Measurements from ENCODE around the gene MPRIP.
A peak's percentile ranks its signal among the peaks of the same experiment; 100 is the strongest.

The MPRIP gene

DNA sequence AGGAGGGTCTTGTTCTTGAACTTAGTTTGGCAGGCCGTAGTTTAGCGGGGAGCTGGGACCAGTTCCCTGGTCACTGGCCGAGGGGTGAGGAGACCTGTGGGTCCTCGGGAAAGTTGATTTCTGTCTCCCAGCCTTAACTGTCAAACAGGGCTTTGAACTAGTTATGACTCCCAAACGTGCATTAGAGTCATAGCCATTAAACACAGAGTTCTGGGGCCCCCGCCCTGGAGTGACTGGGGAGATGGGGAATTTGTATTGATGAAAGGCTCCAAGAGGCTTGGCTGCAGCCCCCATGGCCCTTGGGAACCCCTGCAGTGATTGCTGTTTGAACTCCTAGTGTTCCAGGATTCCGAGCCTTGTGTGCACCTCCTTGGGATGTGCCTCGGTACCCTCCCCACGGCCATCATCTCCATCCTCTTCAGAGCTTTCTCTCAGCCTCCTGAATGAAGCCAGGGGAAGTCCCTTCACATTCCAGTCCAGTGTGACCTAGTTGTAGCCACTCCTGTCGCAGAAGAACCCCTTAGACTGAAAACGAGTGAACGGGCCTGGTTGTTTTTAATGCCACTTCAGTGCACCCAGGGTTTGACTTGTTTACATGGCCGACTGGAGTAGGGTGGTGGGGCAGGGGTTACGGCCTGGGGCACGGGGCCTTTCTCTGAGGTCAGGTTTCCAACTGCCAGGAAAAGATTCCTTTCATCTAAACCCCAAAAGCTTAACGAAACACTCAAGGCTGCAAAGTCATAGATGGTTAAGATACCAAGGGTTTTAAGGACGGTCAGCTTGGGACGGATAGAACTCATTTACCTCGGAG, 1.4 kb downstream of the MPRIP start:
- no peak overlapping the region for H3K23ac ChIP-seq (ENCODE audit: low read length)
- H3K14ac ChIP-seq (ENCODE audit: low read length): peak overlapping the region; percentile 57
- H2AFZ ChIP-seq (ENCODE audit: insufficient read depth, low read length, poor library complexity): no peak overlapping the region
- peak in 1 of 2 donors; percentile 20 for DNase-seq
- H4K8ac ChIP-seq (ENCODE audit: low read depth, low read length): peak overlapping the region; percentile 45
- H3K4me3 ChIP-seq (ENCODE audit: low read depth, low read length): peak overlapping the region; percentile 85
- H3K9ac ChIP-seq (ENCODE audit: low read length): peak overlapping the region; percentile 96
- peak overlapping the region; percentile 85 for H2AK5ac ChIP-seq (ENCODE audit: low read length)
- H3K27me3 ChIP-seq (ENCODE audit: insufficient read depth, low read length): no peaks in the 10 kb centered on the region
- peak overlapping the region; percentile 40 for H4K12ac ChIP-seq (ENCODE audit: low read depth, low read length)
- peak overlapping the region; percentile 71 for H2BK120ac ChIP-seq (ENCODE audit: insufficient read depth, low read length, poor library complexity)
- H3K9me3 ChIP-seq (ENCODE audit: insufficient read depth, low read depth, low read length): no peaks in the 10 kb centered on the region
- peaks cover 20% of the 10 kb centered on the region for H3K79me1 ChIP-seq (ENCODE audit: low read length)
- peaks cover 23% of the 10 kb centered on the region for H3K79me2 ChIP-seq (ENCODE audit: control insufficient read depth, insufficient read depth, low read length, poor library complexity)
- H3K4me1 ChIP-seq (ENCODE audit: control insufficient read depth in 1 of 2, insufficient read depth in 2 of 2, low read length in 2 of 2): peaks cover 22 to 26% of the 10 kb centered on the region in 2 experiments
- H4K91ac ChIP-seq (ENCODE audit: low read depth, low read length): peak overlapping the region; percentile 16
- no CpG with 5 or more reads among the region's 19 CpGs for WGBS (ENCODE audit: extremely low coverage, insufficient coverage, insufficient read length)
- peak overlapping the region; percentile 85 for H3K18ac ChIP-seq (ENCODE audit: low read length)
- no peak overlapping the region for H2BK12ac ChIP-seq (ENCODE audit: low read length)
- peak overlapping the region; percentile 58 for H3K27ac ChIP-seq (ENCODE audit: low read depth, low read length)
- H2BK5ac ChIP-seq (ENCODE audit: low read depth, low read length, poor library complexity): peak overlapping the region; percentile 4
- peak overlapping the region; percentile 85 for H3K4me2 ChIP-seq (ENCODE audit: low read length)
- no peaks in the 10 kb centered on the region for H3K36me3 ChIP-seq (ENCODE audit: control insufficient read depth in 1 of 2, insufficient read depth in 2 of 2, low read length in 2 of 2)
- peak overlapping the region; percentile 96 for H3K4ac ChIP-seq (ENCODE audit: low read depth, low read length)

GRCh38 chr17:17044846-17045561, 2.7 kb downstream of the MPRIP start:
- no peak overlapping the region for H4K91ac ChIP-seq (ENCODE audit: low read depth, low read length)
- WGBS (ENCODE audit: extremely low coverage, insufficient coverage, insufficient read length): no CpG with 5 or more reads among the region's 6 CpGs

GRCh38 chr17:17048106-17048505, 5.8 kb downstream of the MPRIP start:
- no peak overlapping the region for H3K14ac ChIP-seq (ENCODE audit: low read length)
- peaks cover 1% of the 10 kb centered on the region for H3K9me3 ChIP-seq (ENCODE audit: insufficient read depth, low read depth, low read length)
- H3K4me1 ChIP-seq (ENCODE audit: control insufficient read depth in 1 of 2, insufficient read depth in 2 of 2, low read length in 2 of 2): peaks cover 16 to 34% of the 10 kb centered on the region in 2 experiments
- H3K23ac ChIP-seq (ENCODE audit: low read length): no peak overlapping the region
- H3K18ac ChIP-seq (ENCODE audit: low read length): no peak overlapping the region
- no peak overlapping the region for H2AK5ac ChIP-seq (ENCODE audit: low read length)
- H4K91ac ChIP-seq (ENCODE audit: low read depth, low read length): no peak overlapping the region
- peak overlapping the region; percentile 97 for H3K4ac ChIP-seq (ENCODE audit: low read depth, low read length)
- H2BK5ac ChIP-seq (ENCODE audit: low read depth, low read length, poor library complexity): no peak overlapping the region
- H2BK12ac ChIP-seq (ENCODE audit: low read length): no peak overlapping the region
- no peak for DNase-seq
- H2BK120ac ChIP-seq (ENCODE audit: insufficient read depth, low read length, poor library complexity): no peak overlapping the region
- H3K4me3 ChIP-seq (ENCODE audit: low read depth, low read length): no peak overlapping the region
- H3K36me3 ChIP-seq (ENCODE audit: control insufficient read depth in 1 of 2, insufficient read depth in 2 of 2, low read length in 2 of 2): peaks cover 0 to 6% of the 10 kb centered on the region in 2 experiments
- no peak overlapping the region for H4K8ac ChIP-seq (ENCODE audit: low read depth, low read length)
- no peak overlapping the region for H3K4me2 ChIP-seq (ENCODE audit: low read length)
- H3K27ac ChIP-seq (ENCODE audit: low read depth, low read length): no peak overlapping the region
- no CpG with 5 or more reads among the region's 6 CpGs for WGBS (ENCODE audit: extremely low coverage, insufficient coverage, insufficient read length)
- H2AFZ ChIP-seq (ENCODE audit: insufficient read depth, low read length, poor library complexity): no peak overlapping the region
- H3K79me1 ChIP-seq (ENCODE audit: low read length): peaks cover 6% of the 10 kb centered on the region
- H3K79me2 ChIP-seq (ENCODE audit: control insufficient read depth, insufficient read depth, low read length, poor library complexity): peaks cover 25% of the 10 kb centered on the region
- H3K27me3 ChIP-seq (ENCODE audit: insufficient read depth, low read length): no peaks in the 10 kb centered on the region
- no peak overlapping the region for H4K12ac ChIP-seq (ENCODE audit: low read depth, low read length)
- H3K9ac ChIP-seq (ENCODE audit: low read length): no peak overlapping the region

More at GRCh38 chr17:17044846-17045561, 2.7 kb downstream of the MPRIP start:
- no peak overlapping the region for H3K23ac ChIP-seq (ENCODE audit: low read length)
- no peak overlapping the region for H4K12ac ChIP-seq (ENCODE audit: low read depth, low read length)
- peak overlapping the region; percentile 53 for H3K4me2 ChIP-seq (ENCODE audit: low read length)
- H3K9ac ChIP-seq (ENCODE audit: low read length): no peak overlapping the region
- no peaks in the 10 kb centered on the region for H3K27me3 ChIP-seq (ENCODE audit: insufficient read depth, low read length)
- no peak overlapping the region for H2BK5ac ChIP-seq (ENCODE audit: low read depth, low read length, poor library complexity)
- no peak overlapping the region for H2BK120ac ChIP-seq (ENCODE audit: insufficient read depth, low read length, poor library complexity)
- H2AFZ ChIP-seq (ENCODE audit: insufficient read depth, low read length, poor library complexity): no peak overlapping the region
- no peak overlapping the region for H4K8ac ChIP-seq (ENCODE audit: low read depth, low read length)
- H3K79me2 ChIP-seq (ENCODE audit: control insufficient read depth, insufficient read depth, low read length, poor library complexity): peaks cover 23% of the 10 kb centered on the region
- H3K9me3 ChIP-seq (ENCODE audit: insufficient read depth, low read depth, low read length): no peaks in the 10 kb centered on the region
- no peak overlapping the region for H3K14ac ChIP-seq (ENCODE audit: low read length)
- H3K4me1 ChIP-seq (ENCODE audit: control insufficient read depth in 1 of 2, insufficient read depth in 2 of 2, low read length in 2 of 2): peaks cover 22 to 26% of the 10 kb centered on the region in 2 experiments
- no peak overlapping the region for H3K18ac ChIP-seq (ENCODE audit: low read length)
- H2AK5ac ChIP-seq (ENCODE audit: low read length): no peak overlapping the region
- H3K4ac ChIP-seq (ENCODE audit: low read depth, low read length): peak overlapping the region; percentile 80
- H3K79me1 ChIP-seq (ENCODE audit: low read length): peaks cover 18% of the 10 kb centered on the region
- peak in 1 of 2 donors; percentile 31 for DNase-seq
- H3K27ac ChIP-seq (ENCODE audit: low read depth, low read length): peak overlapping the region; percentile 24
- no peak overlapping the region for H3K4me3 ChIP-seq (ENCODE audit: low read depth, low read length)
- no peaks in the 10 kb centered on the region for H3K36me3 ChIP-seq (ENCODE audit: control insufficient read depth in 1 of 2, insufficient read depth in 2 of 2, low read length in 2 of 2)
- no peak overlapping the region for H2BK12ac ChIP-seq (ENCODE audit: low read length)

DNA sequence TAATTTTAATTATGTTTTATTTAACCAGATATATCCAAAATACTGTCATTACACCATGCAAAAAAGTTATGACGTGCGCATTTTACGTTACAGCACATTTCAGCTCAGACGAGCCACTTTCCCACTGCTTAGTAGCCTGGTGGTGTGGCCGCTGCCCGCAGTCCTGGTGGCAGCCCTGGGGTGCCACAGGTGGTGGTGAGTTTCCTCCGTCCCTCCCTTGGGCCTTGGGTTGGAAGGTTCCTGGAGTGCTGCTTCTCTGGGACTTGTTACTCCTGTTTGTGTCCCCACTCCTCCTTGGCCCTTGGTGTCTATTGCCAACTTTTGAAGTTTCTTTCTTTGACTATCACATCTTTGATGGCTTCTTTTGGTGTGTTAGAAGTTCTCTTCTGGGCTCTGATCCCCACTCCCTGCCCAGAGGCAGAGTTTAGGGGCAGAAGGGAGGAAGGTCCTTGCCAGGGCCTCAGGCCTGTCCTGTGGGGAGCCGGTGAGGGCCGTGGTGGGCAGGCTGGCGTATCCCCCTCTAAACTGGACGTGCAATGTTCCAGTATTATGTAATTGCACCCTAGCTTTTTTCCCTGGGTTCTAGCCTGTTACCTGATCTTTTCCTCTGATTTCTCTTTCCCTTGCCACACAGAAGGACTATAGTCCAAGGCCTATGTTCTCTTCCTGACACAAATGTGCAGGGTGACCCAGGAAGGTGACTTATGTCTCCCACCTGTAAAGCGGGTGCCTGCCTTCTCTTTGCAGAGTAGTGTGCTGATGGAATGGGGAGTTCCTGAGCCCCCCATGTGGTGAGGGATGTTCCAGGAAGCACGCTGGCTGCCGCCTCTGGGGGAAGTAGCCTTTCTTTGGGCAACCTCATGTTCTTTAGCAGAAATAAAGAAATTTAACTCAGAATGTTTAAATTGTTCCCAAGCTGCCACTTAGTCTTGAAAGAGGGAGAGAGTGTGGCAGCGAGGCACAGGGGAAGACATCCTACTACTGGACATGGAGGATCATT, 8.4 kb downstream of the MPRIP start:
- Histone ChIP-seq H3K14ac (ENCODE audit: low read length) (no peak overlapping the region), H3K79me2 (ENCODE audit: control insufficient read depth, insufficient read depth, low read length, poor library complexity) (peaks cover 23% of the 10 kb centered on the region), H4K91ac (ENCODE audit: low read depth, low read length) (no peak overlapping the region), H3K27me3 (ENCODE audit: insufficient read depth, low read length) (no peaks in the 10 kb centered on the region), H2BK120ac (ENCODE audit: insufficient read depth, low read length, poor library complexity) (no peak overlapping the region), H3K9me3 (ENCODE audit: insufficient read depth, low read depth, low read length) (peaks cover 1% of the 10 kb centered on the region), H3K79me1 (ENCODE audit: low read length) (no peaks in the 10 kb centered on the region), H3K23ac (ENCODE audit: low read length) (no peak overlapping the region), H2BK5ac (ENCODE audit: low read depth, low read length, poor library complexity) (no peak overlapping the region), H3K18ac (ENCODE audit: low read length) (peak overlapping the region; percentile 31), H2AFZ (ENCODE audit: insufficient read depth, low read length, poor library complexity) (no peak overlapping the region), H3K27ac (ENCODE audit: low read depth, low read length) (no peak overlapping the region), H2BK12ac (ENCODE audit: low read length) (no peak overlapping the region), H3K4me3 (ENCODE audit: low read depth, low read length) (no peak overlapping the region), H3K9ac (ENCODE audit: low read length) (no peak overlapping the region), H4K12ac (ENCODE audit: low read depth, low read length) (no peak overlapping the region), H3K4ac (ENCODE audit: low read depth, low read length) (peak overlapping the region; percentile 90), H3K4me2 (ENCODE audit: low read length) (no peak overlapping the region), H3K36me3 (ENCODE audit: control insufficient read depth in 1 of 2, insufficient read depth in 2 of 2, low read length in 2 of 2) (peaks cover 7% of the 10 kb centered on the region in 2 experiments), H3K4me1 (ENCODE audit: control insufficient read depth in 1 of 2, insufficient read depth in 2 of 2, low read length in 2 of 2) (peaks cover 3 to 20% of the 10 kb centered on the region in 2 experiments), H2AK5ac (ENCODE audit: low read length) (no peak overlapping the region), H4K8ac (ENCODE audit: low read depth, low read length) (no peak overlapping the region)
- no CpG with 5 or more reads among the region's 15 CpGs for WGBS (ENCODE audit: extremely low coverage, insufficient coverage, insufficient read length)
- no peak for DNase-seq

Data from trophoblast cell (in vitro differentiated cells and primary cell).